H1 (cell line): ENCODE data around the gene TMPO. TPM values are rescaled to one million over a fixed set of nuclear protein-coding genes. Genes with fewer than 3 reads are reported as not detected.
A peak's percentile ranks its signal among the peaks of the same experiment; 100 is the strongest.

Source experiments
- CTCF ChIA-PET: fragments of 300-600 bp; sonication (Branson Sonifier 250); formaldehyde crosslinking; loops from one replicate; lab custom pipeline; 2021; ENCODE audit not compliant: partially characterized antibody; lab: Charles Lee
- POLR2A ChIA-PET: fragments of 300-600 bp; sonication (Branson Sonifier 250); formaldehyde crosslinking; loops from one replicate; lab custom pipeline; 2021; ENCODE audit warnings: inconsistent platforms; ENCODE audit not compliant: partially characterized antibody; lab: Charles Lee
- DNase-seq, 2 experiments: peaks; one replicate each; pipeline versions ENCODE4 v3.0.0 to v3.0.0-alpha.2; 2010 to 2022; ENCODE audit warnings: low spot score in 2 of 2, low read depth in 1 of 2, mixed read lengths in 1 of 2
- FAIRE-seq: peaks from 2 replicates; lab custom pipeline; 2011; peaks lifted over from hg19 to GRCh38; lab: Jason Lieb, UNC
- H2AFZ ChIP-seq: 2 replicates; pipeline ENCODE4 v1.8.1; 2012; ENCODE audit warnings: low read length, inconsistent platforms
- H2AK5ac ChIP-seq: 2 replicates; pipeline ENCODE4 v1.6.1; 2013; ENCODE audit warnings: low read depth, low read length
- H2BK120ac ChIP-seq: replicated peaks from 2 replicates; pipeline ENCODE3; 2013; ENCODE audit warnings: low read depth, low read length, inconsistent platforms
- H2BK12ac ChIP-seq: 2 replicates; pipeline ENCODE4 v1.6.1; 2013; ENCODE audit warnings: low read depth, low read length
- H2BK15ac ChIP-seq: 2 replicates; pipeline ENCODE4 v1.6.1; 2013; ENCODE audit warnings: low read length
- H2BK20ac ChIP-seq: 2 replicates; pipeline ENCODE4 v1.6.1; 2013; ENCODE audit warnings: low read length
- H2BK5ac ChIP-seq: 2 replicates; pipeline ENCODE4 v1.6.1; 2013; ENCODE audit warnings: low read depth, low read length
- H3K14ac ChIP-seq: 2 replicates; pipeline ENCODE4 v1.6.1; 2013; ENCODE audit warnings: inconsistent platforms; ENCODE audit not compliant: insufficient read length
- H3K18ac ChIP-seq: 2 replicates; pipeline ENCODE4 v1.6.1; 2013; ENCODE audit warnings: low read length; ENCODE audit errors: extremely low read depth
- H3K23ac ChIP-seq: 2 replicates; pipeline ENCODE4 v1.6.1; 2013; ENCODE audit warnings: inconsistent platforms; ENCODE audit not compliant: insufficient read length
- H3K23me2 ChIP-seq: 2 replicates; pipeline ENCODE4 v1.6.1; 2013; ENCODE audit warnings: low read depth, low read length
- H3K27ac ChIP-seq: 2 replicates; pipeline ENCODE4 v1.6.1; 2011; ENCODE audit warnings: low read depth, low read length, inconsistent platforms
- H3K27me3 ChIP-seq, 4 experiments: replicated peaks in 1 of 4; 1 replicate in 1 of 4; 2 replicates in 3 of 4; pipeline versions ENCODE4 v1.6.1 to v1.8.1; 2011 to 2013; ENCODE audit warnings: low read length in 3 of 4, mild to moderate bottlenecking in 3 of 4, inconsistent platforms in 2 of 4, mixed read lengths in 2 of 4, moderate library complexity in 1 of 4; ENCODE audit not compliant: control insufficient read depth in 3 of 4, insufficient read depth in 3 of 4; ENCODE audit errors: extremely low read depth in 1 of 4
- H3K36me3 ChIP-seq, 4 experiments: 2 replicates each; pipeline versions ENCODE4 v1.6.1 to v1.8.1; 2011 to 2013; ENCODE audit warnings: mild to moderate bottlenecking in 4 of 4, low read length in 3 of 4, moderate library complexity in 2 of 4, control low read depth in 1 of 4, inconsistent platforms in 1 of 4; ENCODE audit not compliant: insufficient read depth in 4 of 4, control insufficient read depth in 2 of 4
- H3K4ac ChIP-seq: replicated peaks from 2 replicates; pipeline ENCODE3; 2013; ENCODE audit warnings: low read length, low read depth, mixed read lengths, inconsistent platforms; ENCODE audit not compliant: insufficient read length
- H3K4me1 ChIP-seq, 4 experiments: replicated peaks in 1 of 4; 1 replicate in 1 of 4; 2 replicates in 3 of 4; pipeline versions ENCODE4 v1.6.1 to v1.8.1; 2011 to 2013; ENCODE audit warnings: low read length in 3 of 4, inconsistent platforms in 2 of 4, mixed read lengths in 1 of 4; ENCODE audit not compliant: insufficient read depth in 4 of 4, control insufficient read depth in 3 of 4
- H3K4me2 ChIP-seq, 2 experiments: 2 replicates each; pipeline versions ENCODE4 v1.6.1 to v1.8.1; 2011 to 2013; ENCODE audit warnings: low read depth in 2 of 2, low read length in 2 of 2, control low read depth in 1 of 2, inconsistent platforms in 1 of 2, mild to moderate bottlenecking in 1 of 2; ENCODE audit not compliant: insufficient read depth in 1 of 2
- H3K4me3 ChIP-seq, 4 experiments: fragments of 200-600, 300-600 bp in 1 of 4; sonication (generic), shearing (Covaris generic), sonication (Bioruptor Twin) in 1 of 4; 2 replicates each; pipeline versions ENCODE4 v1.5.1 to v1.8.1; 2011 to 2016; ENCODE audit warnings: low read length in 4 of 4, low read depth in 3 of 4, control low read depth in 2 of 4, inconsistent platforms in 2 of 4, mild to moderate bottlenecking in 2 of 4, mixed read lengths in 1 of 4, moderate library complexity in 1 of 4; ENCODE audit not compliant: insufficient read depth in 2 of 4; ENCODE audit errors: extremely low read depth in 1 of 4
- H3K56ac ChIP-seq: replicated peaks from 2 replicates; pipeline ENCODE3; 2013; ENCODE audit warnings: low read depth, mild to moderate bottlenecking, mixed read lengths, low read length, inconsistent platforms; ENCODE audit not compliant: insufficient read length
- H3K79me1 ChIP-seq: 2 replicates; pipeline ENCODE4 v1.6.1; 2013; ENCODE audit warnings: low read depth, low read length, control low read depth
- H3K79me2 ChIP-seq, 2 experiments: 2 replicates each; pipeline versions ENCODE4 v1.6.1 to v1.8.1; 2012 to 2013; ENCODE audit warnings: low read length in 2 of 2, mild to moderate bottlenecking in 2 of 2, inconsistent platforms in 1 of 2; ENCODE audit not compliant: insufficient read depth in 2 of 2, control insufficient read depth in 1 of 2
- H3K9ac ChIP-seq, 4 experiments: replicated peaks in 1 of 4; 1 replicate in 1 of 4; 2 replicates in 3 of 4; pipeline versions ENCODE4 v1.6.1 to v1.8.1; 2011 to 2013; ENCODE audit warnings: low read depth in 3 of 4, low read length in 3 of 4, control low read depth in 2 of 4, mild to moderate bottlenecking in 2 of 4, moderate library complexity in 2 of 4, inconsistent platforms in 1 of 4; ENCODE audit errors: extremely low read depth in 1 of 4
- H3K9me3 ChIP-seq, 2 experiments: 2 replicates each; pipeline versions ENCODE4 v1.6.1 to v1.8.1; 2012 to 2013; ENCODE audit warnings: mild to moderate bottlenecking in 2 of 2, moderate library complexity in 2 of 2, control low read depth in 1 of 2, inconsistent platforms in 1 of 2, low read depth in 1 of 2, low read length in 1 of 2, mixed read lengths in 1 of 2; ENCODE audit not compliant: insufficient read depth in 2 of 2
- H4K20me1 ChIP-seq, 2 experiments: replicated peaks in 1 of 2; 2 replicates each; pipeline versions ENCODE3 to v1.8.1; 2011 to 2013; ENCODE audit warnings: inconsistent platforms in 2 of 2, low read length in 2 of 2, mild to moderate bottlenecking in 1 of 2; ENCODE audit not compliant: insufficient read depth in 2 of 2, control insufficient read depth in 1 of 2
- H4K5ac ChIP-seq: 2 replicates; pipeline ENCODE4 v1.6.1; 2013; ENCODE audit warnings: low read length, low read depth, mixed read lengths, inconsistent platforms; ENCODE audit not compliant: insufficient read length
- H4K8ac ChIP-seq: 2 replicates; pipeline ENCODE4 v1.8.0; 2013; ENCODE audit warnings: mild to moderate bottlenecking, moderate library complexity, low read length, inconsistent platforms; ENCODE audit not compliant: insufficient read depth; ENCODE audit errors: extremely low read depth
- H4K91ac ChIP-seq: replicated peaks from 2 replicates; pipeline ENCODE3; 2013; ENCODE audit warnings: low read length, mixed read lengths, inconsistent platforms; ENCODE audit not compliant: insufficient read length
- ASH2L ChIP-seq: fragments of 200-600, 300-600 bp; sonication (generic); IDR thresholded peaks from one replicate; pipeline ENCODE4 v1.7.1; 2017; ENCODE audit warnings: low read length
- ATF2 ChIP-seq: IDR thresholded peaks from 2 replicates; pipeline ENCODE4 v1.6.1; 2012; ENCODE audit warnings: low read length, inconsistent platforms
- BACH1 ChIP-seq: IDR thresholded peaks from 2 replicates; pipeline ENCODE4 v1.6.1; 2012; ENCODE audit warnings: low read length, improper control_type of control experiment
- CTBP2 ChIP-seq: IDR thresholded peaks from 2 replicates; pipeline ENCODE4 v1.7.0; 2011; ENCODE audit warnings: borderline replicate concordance, mild to moderate bottlenecking, moderate library complexity, mixed read lengths, low read length; ENCODE audit not compliant: insufficient read depth, insufficient read length
- HDAC6 ChIP-seq: IDR thresholded peaks from one replicate; pipeline ENCODE4 v1.7.1; 2012; ENCODE audit warnings: low read depth, mild to moderate bottlenecking, inconsistent platforms, low read length, moderate library complexity
- KDM5A ChIP-seq: fragments of 200-600 bp; IDR thresholded peaks from 2 replicates; pipeline ENCODE4 v1.7.1; 2012; ENCODE audit warnings: mild to moderate bottlenecking, low read length, inconsistent platforms, mixed read lengths
- MAFK ChIP-seq: IDR thresholded peaks from 2 replicates; pipeline ENCODE4 v1.6.1; 2012; ENCODE audit warnings: low read depth, mild to moderate bottlenecking, improper control_type of control experiment, low read length
- NRF1 ChIP-seq: IDR thresholded peaks from 2 replicates; pipeline ENCODE4 v1.6.1; 2011; ENCODE audit warnings: mild to moderate bottlenecking, low read depth, low read length, improper control_type of control experiment
- POLR2AphosphoS5 ChIP-seq: IDR thresholded peaks from 2 replicates; pipeline ENCODE4 v1.6.1; 2011; ENCODE audit warnings: low read depth, low read length
- SIN3A ChIP-seq, 2 experiments: IDR thresholded peaks in 1 of 2; conservative IDR thresholded peaks in 1 of 2; 2 replicates each; pipeline ENCODE4 v1.6.1; 2011 to 2012; ENCODE audit warnings: low read length in 2 of 2, improper control_type of control experiment in 1 of 2, low read depth in 1 of 2, mild to moderate bottlenecking in 1 of 2
- SP1 ChIP-seq: IDR thresholded peaks from 2 replicates; pipeline ENCODE4 v1.6.1; 2011; ENCODE audit warnings: low read depth, low read length
- SP4 ChIP-seq: IDR thresholded peaks from 2 replicates; pipeline ENCODE4 v1.6.1; 2012; ENCODE audit warnings: low read length, inconsistent platforms
- TAF1 ChIP-seq: IDR thresholded peaks from 2 replicates; pipeline ENCODE4 v1.6.1; 2011; ENCODE audit warnings: mild to moderate bottlenecking, low read depth, low read length
- WGBS, 2 experiments: shearing (Covaris generic) in 1 of 2; methylation state at CpG; one replicate each; pipeline versions ENCODE4 v1.1.6 to v1.1.7; 2013 to 2015; ENCODE audit warnings: low lambda C conversion rate in 2 of 2, mixed read lengths in 2 of 2, inconsistent platforms in 1 of 2, low coverage in 1 of 2, missing lambda C conversion rate in 1 of 2; ENCODE audit not compliant: insufficient replicate concordance in 2 of 2, insufficient coverage in 1 of 2, insufficient read length in 1 of 2; ENCODE audit errors: extremely low coverage in 1 of 2, missing lambda C conversion rate in 1 of 2; 5-methylcytosine and 5-hydroxymethylcytosine counted together
- polyA plus RNA-seq, 7 experiments: library from polyadenylated mRNA; depleted of rRNA in 3 of 7; stranded (reverse) in 5 of 7; unstranded in 2 of 7; fragments of >200 nt in 5 of 7; fragments of 200-250 nt in 2 of 7; gene quantifications; 1 replicate in 5 of 7; 2 replicates in 1 of 7; 4 replicates in 1 of 7; pipeline versions ENCODE4 v1.2.1 to v1.2.3, GENCODE V29; 2011 to 2013; ENCODE audit warnings: missing spikeins in 2 of 7, mixed read lengths in 2 of 7
- total RNA-seq: library from RNA; stranded (reverse); fragmentation: NEBNext Ultra II Directional; extraction: Animal tissue kit (Norgen Biotek cat#: 25700); gene quantifications from 2 replicates; pipeline ENCODE4 v1.2.1, GENCODE V29; 2021

The TMPO gene
- total and polyA plus RNA-seq, 2 of the 8 experiments (the other 6 are each of a cell fraction or from before 2014, with no cell fraction given), result 43.9 to 195 TPM

GRCh38 chr12:98503342-98503591, 12.1 kb upstream of the TMPO start:
- Histone ChIP-seq H2BK120ac (no peak overlapping the region), H4K5ac (no peak overlapping the region), H3K9me3 (no peaks in the 10 kb centered on the region), H2BK20ac (no peak overlapping the region), H3K4ac (no peak overlapping the region), H2BK5ac (peak overlapping the region; percentile 63), H3K9ac (peak overlapping the region in 3 of 4 experiments; percentile 73 to 94 (median 75); a peak in 6 of 7 replicates), H2AFZ (peak overlapping the region; percentile 38; the same call in 1 of the 2 replicates), H3K23me2 (peaks cover 3% of the 10 kb centered on the region; the same call in 1 of the 2 replicates), H4K8ac (no peak overlapping the region), H4K91ac (no peak overlapping the region), H3K36me3 (no peaks in the 10 kb centered on the region), H3K4me1 (no peaks in the 10 kb centered on the region), H3K79me1 (no peaks in the 10 kb centered on the region), H3K18ac (no peak overlapping the region), H2BK12ac (peak overlapping the region; percentile 22; the same call in 1 of the 2 replicates), H3K4me3 (peak overlapping the region; percentile 69 to 96 (median 87)), H2BK15ac (no peak overlapping the region), H3K27me3 (no peaks in the 10 kb centered on the region), H3K56ac (no peak overlapping the region), H3K14ac (no peak overlapping the region), H3K79me2 (no peaks in the 10 kb centered on the region), H2AK5ac (no peak overlapping the region), H3K4me2 (peak overlapping the region; percentile 67), H4K20me1 (no peaks in the 10 kb centered on the region), H3K23ac (no peak overlapping the region), H3K27ac (peak overlapping the region; percentile 89)
- CTCF ChIA-PET, result interaction anchor here (1.0 kb wide), 1 partner anchor 11 kb away, joined by 4 read pairs; no protein-coding TSS in a partner anchor
- DNase-seq (peak; percentile 86 to 98), FAIRE-seq (peak; percentile 89)
- WGBS, 2 experiments, result 2% methylated on average over 16 of the region's 16 CpGs; no CpG with 5 or more reads in 1 of the 2 experiments
- POLR2A ChIA-PET, result interaction anchor here (0.9 to 8.1 kb wide), 5 partner anchors 9 to 77 kb away, joined by 3 to 94 read pairs (median 7); partner anchors contain the start of gene TMPO
- TF ChIP-seq ASH2L (peak; percentile 75), KDM5A (no peak), SP1 (no peak), HDAC6 (peak; percentile 55), TAF1 (no peak), MAFK (peak; percentile 81; the same call in 1 of the 2 replicates), ATF2 (no peak), SP4 (peak; percentile 34; the same call in 1 of the 2 replicates), CTBP2 (no peak), BACH1 (0 out of 2 replicates have a peak, but pooled peaks have one; percentile 14), NRF1 (peak; percentile 42; the same call in 1 of the 2 replicates), SIN3A (conservative IDR thresholded peaks at IDR 0.05 in 1 of 2, IDR thresholded peaks at IDR 0.05 in 1 of 2; ENCODE audit: low read depth in 1 of 2, low read length in 2 of 2) (0 out of 4 replicates have a peak, but pooled peaks of 1 of the 2 experiments have one; percentile 11), POLR2AphosphoS5 (no peak; the same call in 1 of the 2 replicates)
